ENCODE data around the gene NCBP3.
A peak's percentile ranks its signal among the peaks of the same experiment; 100 is the strongest.

Gene NCBP3

GRCh38 chr17:3813171-3813570 lies 32.9 kb downstream of the NCBP3 start:
- no peak for DNase-seq (ENCODE audit: low spot score)
- CTCF ChIA-PET, result no interaction called here
- H3K27ac ChIP-seq, result peak overlapping the region; percentile 2; the same call in 1 of the 2 replicates
- TF ChIP-seq CTCF (conservative IDR thresholded peaks at IDR 0.05; ENCODE audit: low read depth), result no peak
- POLR2A ChIA-PET (ENCODE audit: low non-redundant PET), result no interaction called here

- CTCF ChIA-PET, result no interaction called here
- TF ChIP-seq CTCF (conservative IDR thresholded peaks at IDR 0.05; ENCODE audit: low read depth), result no peak
- DNase-seq (ENCODE audit: low spot score), result peak; percentile 11
- peak overlapping the region; percentile 2; the same call in 1 of the 2 replicates for H3K27ac ChIP-seq
- POLR2A ChIA-PET (ENCODE audit: low non-redundant PET), result no interaction called here
Observed at GRCh38 chr17:3812771-3813170, 33.3 kb downstream of the NCBP3 start.

- TF ChIP-seq CTCF (conservative IDR thresholded peaks at IDR 0.05; ENCODE audit: low read depth), result no peak
- ChIA-PET CTCF (no interaction called here), POLR2A (ENCODE audit: low non-redundant PET) (no interaction called here)
- no peak for DNase-seq (ENCODE audit: low spot score)
- no peak overlapping the region for H3K27ac ChIP-seq
Observed at GRCh38 chr17:3812284-3812683, 33.8 kb downstream of the NCBP3 start.

- POLR2A ChIA-PET (ENCODE audit: low non-redundant PET), result no interaction called here
- no peak for DNase-seq (ENCODE audit: low spot score)
- H3K27ac ChIP-seq, result no peak overlapping the region
- CTCF ChIA-PET, result interaction anchor here (1.1 kb wide), 1 partner anchor 76 kb away, joined by 3 read pairs; no protein-coding TSS in a partner anchor
- TF ChIP-seq CTCF (conservative IDR thresholded peaks at IDR 0.05; ENCODE audit: low read depth), result no peak
Observed at GRCh38 chr17:3810019-3810418, 36.0 kb downstream of the NCBP3 start.

GRCh38 chr17:3809135-3809534 lies 36.9 kb downstream of the NCBP3 start:
- POLR2A ChIA-PET (ENCODE audit: low non-redundant PET), result no interaction called here
- DNase-seq (ENCODE audit: low spot score), result peak; percentile 42
- TF ChIP-seq CTCF (conservative IDR thresholded peaks at IDR 0.05; ENCODE audit: low read depth), result no peak
- CTCF ChIA-PET, result interaction anchor here (1.5 kb wide), 1 partner anchor 72 kb away, joined by 4 read pairs; no protein-coding TSS in a partner anchor
- H3K27ac ChIP-seq, result no peak overlapping the region

GRCh38 chr17:3808701-3809100 lies 37.3 kb downstream of the NCBP3 start:
- H3K27ac ChIP-seq, result no peak overlapping the region
- ChIA-PET CTCF (interaction anchor here (1.5 kb wide), 1 partner anchor 71 kb away, joined by 4 read pairs; no protein-coding TSS in a partner anchor), POLR2A (ENCODE audit: low non-redundant PET) (no interaction called here)
- DNase-seq (ENCODE audit: low spot score), result no peak
- no peak for TF ChIP-seq CTCF (conservative IDR thresholded peaks at IDR 0.05; ENCODE audit: low read depth)

GRCh38 chr17:3805581-3805980 lies 40.5 kb downstream of the NCBP3 start:
- no peak overlapping the region for H3K27ac ChIP-seq
- POLR2A ChIA-PET (ENCODE audit: low non-redundant PET), result no interaction called here
- TF ChIP-seq CTCF (conservative IDR thresholded peaks at IDR 0.05; ENCODE audit: low read depth), result no peak
- no peak for DNase-seq (ENCODE audit: low spot score)
- CTCF ChIA-PET, result no interaction called here

All from RWPE1 (cell line).